Activated T-cell treated with anti-CD3 and anti-CD28 coated beads for 24 hours (primary cell): ENCODE data around the gene CHCHD6.

Source experiments
- DNase-seq: peaks from one replicate; pipeline ENCODE4 v3.0.0-alpha.2; 2020; ENCODE audit warnings: low read depth

The CHCHD6 gene

DNA sequence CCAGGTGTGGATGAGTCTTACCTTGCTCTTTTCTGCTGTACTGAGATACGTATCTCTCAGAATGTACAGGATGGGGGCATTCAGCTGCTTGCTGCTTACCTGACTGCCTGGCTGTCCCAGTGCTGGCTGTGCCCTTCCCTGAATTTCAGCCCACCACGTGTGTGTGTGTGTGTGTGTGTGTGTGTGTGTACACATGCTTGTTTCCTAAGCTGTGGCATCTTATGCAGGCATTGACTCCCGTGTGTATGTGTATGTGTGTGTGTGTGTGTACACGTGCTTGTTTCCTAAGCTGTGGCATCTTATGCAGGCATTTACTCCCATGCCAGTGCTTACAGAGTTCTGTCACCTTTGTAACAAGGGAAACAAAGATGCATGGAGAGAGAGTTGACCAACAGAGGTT lies 218.4 kb downstream of the CHCHD6 start:
- DNase-seq, result no peak

DNA sequence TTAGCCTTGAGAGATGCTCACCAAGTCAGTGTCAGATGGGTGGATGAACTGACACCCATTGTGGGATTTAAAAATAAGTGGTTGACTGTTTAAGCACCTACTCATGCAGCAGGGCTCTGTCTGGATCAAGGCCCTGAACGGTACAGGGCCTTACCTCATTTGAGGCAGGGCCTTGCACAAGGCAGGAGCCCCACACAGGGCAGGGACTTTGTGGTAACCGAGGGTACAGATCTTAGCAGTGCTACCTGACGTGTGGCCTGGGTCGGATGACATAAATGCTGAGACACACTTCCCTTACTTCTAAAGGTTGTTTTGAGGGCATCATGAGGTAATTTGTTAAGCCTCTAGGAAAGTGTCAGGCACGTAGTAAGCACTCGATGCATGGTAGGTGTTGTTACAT lies 219.4 kb downstream of the CHCHD6 start:
- DNase-seq, result no peak

DNA sequence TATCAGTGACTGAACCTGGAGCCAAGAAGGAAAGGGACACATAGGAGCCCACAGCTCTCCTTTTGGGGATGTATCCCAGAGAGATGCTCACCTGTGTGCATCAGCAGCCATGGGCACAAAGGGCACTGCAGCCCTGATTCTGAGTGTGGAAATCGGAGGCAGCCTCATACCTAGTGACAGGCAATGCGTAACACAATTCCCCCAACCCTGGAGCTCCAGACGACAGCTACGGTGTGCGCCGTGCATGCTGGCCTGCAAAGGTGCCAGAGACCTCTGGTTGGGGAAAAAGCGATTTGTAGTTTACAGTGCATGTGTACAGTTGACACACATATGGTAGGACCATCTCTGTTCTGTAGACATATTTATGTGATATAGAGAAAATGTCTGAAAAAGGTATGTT lies 219.9 kb downstream of the CHCHD6 start:
- DNase-seq, result no peak

DNA sequence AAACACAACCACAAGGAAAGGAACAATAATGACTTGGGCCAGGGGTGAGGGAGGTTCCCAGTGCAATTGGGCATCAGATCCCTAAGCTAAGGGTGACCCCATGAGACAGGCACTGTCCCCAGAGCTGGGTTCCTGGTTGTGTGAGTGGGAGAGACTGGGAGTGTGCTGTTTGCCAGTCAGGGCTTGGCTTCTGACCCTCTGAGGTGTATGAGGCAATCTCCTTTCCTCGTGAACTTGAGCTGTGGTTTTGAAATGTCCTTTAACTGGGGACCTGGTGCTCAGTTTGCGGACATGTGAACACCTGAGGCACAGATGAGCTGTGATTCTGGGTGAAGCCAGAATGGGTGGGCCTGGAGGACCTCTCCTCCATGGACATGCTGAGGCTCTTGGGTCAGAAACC lies 220.4 kb downstream of the CHCHD6 start:
- no peak for DNase-seq

DNA sequence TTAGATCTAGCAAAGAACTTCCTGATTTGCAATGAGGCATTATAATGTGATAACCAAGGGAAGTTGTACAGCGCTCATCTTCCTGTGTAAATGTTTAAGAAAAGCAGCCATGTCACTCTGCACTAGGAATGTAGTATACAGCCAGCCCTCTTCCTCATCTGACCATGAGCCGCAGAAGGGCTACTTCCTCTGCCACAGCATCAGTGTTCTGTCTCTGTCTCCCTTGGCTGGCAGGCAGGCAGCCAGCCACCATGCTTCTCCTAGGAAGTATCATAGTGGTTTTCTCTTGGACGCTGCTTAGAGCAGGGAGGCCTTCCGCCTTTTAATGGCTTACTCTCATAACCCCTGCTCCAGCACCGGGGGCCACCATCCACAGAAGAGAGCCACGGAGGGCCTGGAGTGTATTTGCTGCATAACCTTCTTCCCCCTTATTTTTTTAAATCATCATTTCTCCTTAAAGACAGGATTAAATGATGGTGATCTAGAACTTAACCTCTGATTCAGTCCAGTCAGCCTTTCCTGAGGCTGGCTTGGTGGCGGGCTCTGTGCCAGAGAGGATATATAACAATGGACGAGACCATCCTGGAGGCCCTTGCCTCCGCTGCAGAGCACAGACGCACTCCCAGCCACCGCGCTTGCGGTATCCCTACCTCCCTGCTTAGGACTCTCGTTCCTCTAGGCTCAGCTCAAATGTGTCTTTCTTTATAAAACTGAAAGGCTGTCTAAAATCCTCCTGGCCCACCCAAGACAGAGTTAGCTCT lies 221.6 kb downstream of the CHCHD6 start:
- no peak for DNase-seq

DNA sequence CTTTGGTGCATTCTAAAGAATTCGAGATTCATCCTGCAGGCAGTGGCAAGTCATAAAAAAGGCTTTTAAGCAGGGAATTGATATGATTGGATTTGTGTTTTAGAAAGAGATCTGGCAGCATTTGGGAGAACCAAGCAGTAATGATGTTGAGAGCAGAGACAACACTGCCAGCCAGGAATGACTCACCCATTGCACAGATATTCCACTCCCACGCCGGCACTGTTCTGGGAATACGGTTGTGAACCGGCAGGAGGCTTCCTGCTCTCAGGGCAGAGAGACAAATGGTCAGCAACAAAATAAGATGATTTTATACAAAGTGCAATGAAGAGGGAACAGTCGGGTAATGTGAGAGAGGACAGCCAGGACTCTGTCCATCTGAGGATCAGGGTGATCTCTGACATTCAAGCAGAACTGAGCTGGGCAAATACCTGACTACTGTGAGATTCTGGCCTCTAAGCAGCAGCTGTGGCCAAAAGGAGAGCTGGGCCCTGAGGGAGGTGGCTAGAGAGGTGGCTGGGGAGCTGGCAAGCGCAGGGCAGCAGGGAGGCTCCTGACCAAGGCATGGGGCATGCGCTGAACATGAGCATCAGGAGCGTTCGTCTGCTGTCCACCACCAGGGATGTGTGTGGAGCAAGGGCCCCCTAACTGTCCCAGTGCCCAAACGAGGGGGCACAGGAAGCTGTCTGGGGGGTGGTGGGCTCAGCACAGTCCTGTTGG lies 222.8 kb downstream of the CHCHD6 start:
- DNase-seq, result no peak

DNA sequence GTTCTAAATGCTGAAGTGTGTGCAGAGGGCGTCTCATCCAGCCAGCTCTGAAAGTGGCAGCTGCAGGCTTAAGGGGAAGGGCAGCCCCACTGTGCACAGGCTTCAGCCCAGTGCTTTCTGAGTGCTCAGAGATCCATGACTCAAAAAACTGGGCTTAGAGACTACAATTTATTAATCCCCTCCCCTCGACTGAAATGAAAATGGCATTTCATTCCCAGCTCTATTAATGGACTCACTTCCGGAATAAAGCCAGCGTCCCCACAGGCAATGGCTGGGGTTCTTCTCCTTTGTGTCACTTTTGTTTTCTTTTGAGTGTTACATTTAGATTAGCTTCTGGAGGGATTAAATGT lies 223.3 kb downstream of the CHCHD6 start:
- no peak for DNase-seq

DNA sequence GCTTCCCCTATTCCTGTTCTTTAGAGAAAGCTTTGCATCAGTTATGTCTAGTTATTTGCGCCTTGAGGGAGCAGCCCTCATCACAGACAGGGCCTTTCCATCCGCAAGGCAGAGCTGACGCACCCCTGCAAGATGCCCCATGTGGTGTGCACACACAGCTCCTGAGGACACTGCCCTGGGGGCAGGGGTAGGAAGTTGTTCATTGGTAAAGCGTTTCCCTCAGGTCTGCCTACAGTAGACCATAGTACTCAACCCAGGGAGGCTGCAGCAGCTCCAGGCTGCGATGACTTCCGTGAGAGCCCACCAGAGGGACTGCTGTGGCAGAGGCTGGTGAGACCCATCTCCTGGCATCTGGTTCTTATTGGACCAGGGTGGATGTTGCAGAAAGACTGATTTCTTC lies 223.8 kb downstream of the CHCHD6 start:
- no peak for DNase-seq

DNA sequence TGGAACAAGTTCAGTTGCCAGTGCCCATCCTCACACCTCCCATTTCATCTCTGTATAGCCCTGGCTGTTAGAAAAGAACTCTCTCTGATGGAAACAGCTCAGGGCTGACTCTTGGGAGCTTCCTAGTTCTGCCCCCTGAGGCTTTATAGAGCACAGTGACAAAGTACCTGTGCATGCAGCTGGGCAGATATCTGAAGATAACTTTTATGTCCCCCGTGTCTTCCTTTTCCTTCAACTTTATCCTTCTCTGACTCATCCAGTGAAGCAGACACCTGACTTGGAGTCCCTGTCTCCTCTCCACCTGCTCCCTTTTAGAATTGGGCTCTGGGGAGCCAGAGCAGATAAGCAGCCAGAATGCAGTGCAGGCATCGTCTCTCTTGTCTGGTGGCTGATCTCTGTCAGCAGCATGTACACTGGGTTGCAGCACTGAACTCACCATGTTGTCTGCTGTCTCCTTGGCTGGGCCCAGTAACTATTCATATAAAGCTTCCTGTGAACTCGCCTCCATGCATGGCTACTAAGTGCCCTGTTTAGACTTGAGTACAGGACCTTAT lies 225.0 kb downstream of the CHCHD6 start:
- no peak for DNase-seq

DNA sequence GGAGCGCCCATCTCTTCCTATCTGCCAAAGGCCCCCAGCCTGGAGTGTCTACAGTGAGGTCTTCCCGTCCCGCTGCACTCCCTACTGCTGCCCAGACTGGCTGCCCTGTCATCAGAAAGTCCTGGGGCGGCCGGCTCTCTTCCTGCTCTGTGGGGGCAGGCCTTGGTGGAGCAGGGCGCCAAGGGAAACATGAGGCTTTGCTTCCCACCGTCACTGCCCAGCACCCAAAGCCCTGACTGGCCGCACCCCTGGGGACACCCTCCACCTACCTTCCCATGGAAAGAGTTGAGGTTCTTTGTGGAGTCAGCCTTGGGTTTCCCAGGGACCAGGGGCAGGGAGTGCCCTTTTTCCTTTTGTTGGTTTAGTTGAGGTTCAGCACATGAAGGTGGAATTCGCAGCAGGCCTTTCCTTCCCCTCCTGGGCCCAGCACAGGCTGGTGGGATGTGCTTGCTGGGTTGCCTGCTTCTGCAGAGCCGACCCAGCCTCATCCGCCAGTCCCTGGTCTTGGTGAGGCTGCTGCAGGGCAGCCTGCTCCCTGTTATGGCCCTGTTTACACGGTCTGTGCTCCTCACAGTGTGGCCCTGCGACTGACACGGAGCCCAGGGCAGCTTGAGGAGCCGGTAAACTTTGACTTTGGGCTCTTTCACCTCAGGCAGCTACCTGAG lies 227.0 kb downstream of the CHCHD6 start:
- no peak for DNase-seq

DNA sequence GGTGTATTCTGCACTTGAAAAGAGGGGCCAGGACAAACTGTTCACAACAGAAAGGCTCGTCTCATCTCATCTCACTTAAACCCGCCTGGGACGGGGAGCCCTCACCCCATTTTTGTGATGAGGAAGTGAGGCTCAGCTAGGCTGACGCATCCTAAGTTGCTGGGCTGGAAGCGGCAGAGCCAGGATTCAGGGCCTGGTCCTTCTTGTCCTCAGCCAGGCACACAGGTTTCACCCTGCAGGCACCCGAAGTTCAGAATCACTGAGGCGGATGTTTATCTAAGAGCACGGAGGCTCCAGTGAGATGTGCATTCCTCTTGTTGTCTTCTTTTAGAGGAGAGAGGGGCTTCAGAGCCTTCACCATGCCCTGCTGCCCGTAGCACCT lies 227.8 kb downstream of the CHCHD6 start:
- no peak for DNase-seq

DNA sequence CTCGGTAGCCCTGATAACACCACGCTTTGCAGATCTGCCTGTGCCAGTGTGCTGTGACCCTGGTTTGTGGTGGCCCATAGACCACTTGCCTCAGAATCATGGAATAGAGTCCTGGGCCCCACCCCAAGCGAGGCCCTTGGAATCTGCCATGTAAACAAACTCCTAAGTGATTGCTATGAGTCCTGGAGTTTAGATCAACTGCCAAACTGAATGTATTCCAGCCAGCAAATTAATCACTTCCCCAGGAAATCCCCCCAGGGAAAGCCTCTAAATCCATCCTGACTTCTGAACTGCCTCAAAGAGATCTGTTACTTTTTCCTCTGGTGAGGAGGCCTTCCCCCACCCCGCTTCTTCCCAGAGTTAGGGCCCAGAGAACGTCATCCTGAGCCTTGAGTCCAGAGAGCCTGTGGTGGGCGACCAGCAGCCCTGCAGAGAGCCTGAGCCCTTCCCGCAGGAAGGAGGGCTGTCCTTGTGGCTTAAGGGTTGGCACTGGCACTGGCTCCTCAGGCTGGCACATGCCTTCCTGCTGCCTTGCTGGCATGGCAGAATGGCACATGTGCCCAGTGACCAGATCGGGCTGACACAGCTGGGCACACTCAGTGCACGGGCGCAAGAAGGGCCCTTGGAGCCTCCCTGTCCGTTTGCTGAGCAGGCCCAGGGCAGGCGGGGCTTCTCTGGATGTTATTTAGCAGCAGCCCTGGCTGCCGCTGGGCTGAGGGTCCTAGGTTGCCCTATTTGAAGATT lies 228.3 kb downstream of the CHCHD6 start:
- DNase-seq, result no peak

DNA sequence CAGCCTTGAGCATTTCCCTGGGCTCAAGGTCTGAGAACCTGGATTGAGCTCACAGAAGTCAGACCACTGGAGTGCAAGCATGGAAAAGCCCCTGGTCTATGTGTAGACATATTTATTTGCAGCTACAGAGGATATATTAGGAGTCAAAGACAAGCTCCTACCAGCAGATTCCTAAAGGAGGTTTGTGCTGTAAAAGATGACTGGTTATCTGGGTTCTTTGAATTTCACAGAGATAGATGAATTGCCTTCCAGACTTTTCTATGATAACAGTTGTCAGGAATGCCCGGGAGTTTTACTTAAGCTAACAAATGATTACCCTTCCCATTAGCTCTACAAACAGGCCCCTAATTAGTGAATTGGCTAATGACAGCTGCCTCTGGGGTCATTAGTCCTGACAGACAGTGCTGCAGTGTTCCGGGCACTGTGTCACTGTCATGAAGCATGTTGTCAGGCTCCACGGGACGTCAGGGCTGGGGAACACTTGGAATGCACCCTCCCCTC lies 230.0 kb downstream of the CHCHD6 start:
- DNase-seq, result no peak

DNA sequence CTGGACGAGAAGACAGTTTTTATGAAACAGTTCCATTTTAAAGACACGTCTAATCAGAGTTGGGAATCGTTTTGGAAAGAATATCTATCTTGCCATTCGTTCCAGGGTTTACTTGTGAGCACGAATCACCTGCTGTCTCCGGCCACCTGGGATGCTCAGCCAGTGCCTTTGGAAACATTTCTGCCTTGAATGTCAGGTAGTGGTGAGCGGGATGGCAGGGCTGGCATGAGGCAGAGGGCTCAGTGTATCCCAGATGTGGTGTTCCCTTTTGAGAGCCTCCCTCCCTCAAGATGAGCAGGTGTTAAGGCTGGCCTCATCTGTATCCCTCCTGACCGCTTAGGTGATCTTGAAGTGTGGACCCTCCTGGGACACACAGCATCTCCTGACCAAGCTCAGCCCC lies 231.0 kb downstream of the CHCHD6 start:
- no peak for DNase-seq

DNA sequence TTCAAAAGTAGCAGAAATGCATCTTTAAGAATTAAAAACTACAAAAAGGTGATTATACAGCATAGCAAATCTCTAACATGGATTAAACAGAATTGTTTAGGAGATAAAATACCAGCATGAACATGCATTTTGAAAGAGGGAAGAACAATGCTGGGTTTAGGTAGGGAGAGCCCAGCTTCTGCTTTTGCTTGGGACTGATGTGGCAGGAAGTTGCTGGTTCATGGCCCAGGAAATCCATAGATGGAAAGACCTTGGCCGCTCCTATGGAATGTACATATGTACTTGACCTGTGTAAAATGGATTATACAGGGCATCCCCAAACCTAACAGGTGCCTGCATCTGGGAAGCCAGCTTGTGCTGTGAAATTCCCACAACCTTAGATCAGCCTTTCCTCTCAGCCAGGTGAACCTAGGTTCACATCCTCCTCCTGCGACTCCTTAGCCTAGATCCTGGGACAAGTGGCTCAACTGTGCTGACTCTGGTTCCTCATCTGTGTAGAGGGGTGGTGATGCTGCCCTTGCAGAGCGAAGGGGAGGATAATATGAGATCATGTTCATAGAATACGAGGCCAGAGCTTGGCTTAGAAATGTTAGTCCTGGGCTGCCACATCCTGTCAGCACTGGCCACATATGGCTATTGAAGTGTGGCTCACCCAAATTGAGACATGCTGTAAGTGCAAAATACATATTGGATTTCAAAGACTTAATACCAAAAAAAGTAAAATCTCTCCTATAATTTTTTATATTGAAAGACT lies 231.9 kb downstream of the CHCHD6 start:
- DNase-seq, result no peak

DNA sequence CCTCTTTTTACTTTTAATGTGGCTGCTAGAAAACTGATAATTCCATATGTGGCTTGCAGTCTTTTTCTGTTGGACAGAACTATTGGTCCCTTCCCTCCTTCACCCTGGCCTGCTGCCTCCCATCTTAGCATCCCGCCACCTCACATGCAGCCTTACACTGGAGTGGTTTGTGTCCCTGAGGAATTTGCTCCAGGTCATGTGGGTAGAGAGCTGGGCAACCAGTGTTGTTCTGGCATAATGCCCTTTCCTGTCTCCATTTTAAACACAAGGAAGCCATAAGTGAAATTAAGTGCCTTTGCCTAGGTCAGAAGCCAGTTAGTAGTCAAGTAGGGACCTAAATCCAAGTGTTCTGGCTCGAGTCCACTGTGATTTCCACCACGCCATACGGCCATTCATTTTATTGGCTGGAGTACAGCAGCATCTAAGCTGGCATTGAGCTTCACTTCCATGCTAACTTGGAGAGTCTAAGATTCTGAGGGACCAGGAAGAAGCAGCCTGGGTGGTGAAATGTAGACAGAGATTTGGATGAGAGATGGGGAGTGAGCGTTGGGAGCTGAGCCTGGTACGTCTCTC lies 232.9 kb downstream of the CHCHD6 start:
- DNase-seq, result no peak

DNA sequence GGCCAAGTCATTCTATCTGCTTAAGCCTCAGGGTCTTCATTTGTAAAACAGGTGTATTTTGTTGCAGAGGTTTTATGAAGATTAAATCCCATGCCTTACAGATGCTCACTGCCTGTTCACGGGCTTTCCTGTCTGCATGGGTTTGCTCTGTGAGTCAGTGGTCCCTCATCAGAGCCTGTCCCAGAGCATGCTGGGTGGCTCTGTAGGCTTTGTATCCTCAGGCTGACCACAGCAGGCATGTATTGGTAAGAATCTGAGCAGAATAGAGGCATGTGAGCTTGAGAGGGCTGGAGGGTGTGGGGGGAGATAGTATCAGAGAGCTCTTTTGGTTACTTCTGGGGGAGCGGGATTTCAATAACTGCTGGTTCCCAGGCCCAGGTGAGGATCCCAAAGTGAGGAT lies 233.5 kb downstream of the CHCHD6 start:
- DNase-seq, result no peak

DNA sequence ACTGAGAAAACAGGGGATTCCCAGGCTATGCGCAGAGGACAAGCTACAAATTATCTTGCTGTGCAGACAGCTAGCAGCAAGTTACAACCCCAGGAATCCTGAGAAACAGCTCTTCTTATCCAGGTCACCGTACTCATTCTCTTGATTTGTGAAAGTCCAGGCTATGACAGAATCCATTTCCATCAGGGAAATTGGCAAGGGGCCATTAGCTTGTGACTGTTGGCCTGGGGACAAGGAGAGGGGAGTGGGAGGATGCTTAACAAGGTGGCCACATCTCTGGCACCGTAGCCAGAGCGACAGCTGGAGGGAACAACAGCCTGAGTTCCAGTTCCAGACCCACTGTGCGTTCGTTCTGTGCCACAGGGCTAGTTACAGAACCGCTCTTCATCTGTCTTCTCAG lies 233.9 kb downstream of the CHCHD6 start:
- no peak for DNase-seq

DNA sequence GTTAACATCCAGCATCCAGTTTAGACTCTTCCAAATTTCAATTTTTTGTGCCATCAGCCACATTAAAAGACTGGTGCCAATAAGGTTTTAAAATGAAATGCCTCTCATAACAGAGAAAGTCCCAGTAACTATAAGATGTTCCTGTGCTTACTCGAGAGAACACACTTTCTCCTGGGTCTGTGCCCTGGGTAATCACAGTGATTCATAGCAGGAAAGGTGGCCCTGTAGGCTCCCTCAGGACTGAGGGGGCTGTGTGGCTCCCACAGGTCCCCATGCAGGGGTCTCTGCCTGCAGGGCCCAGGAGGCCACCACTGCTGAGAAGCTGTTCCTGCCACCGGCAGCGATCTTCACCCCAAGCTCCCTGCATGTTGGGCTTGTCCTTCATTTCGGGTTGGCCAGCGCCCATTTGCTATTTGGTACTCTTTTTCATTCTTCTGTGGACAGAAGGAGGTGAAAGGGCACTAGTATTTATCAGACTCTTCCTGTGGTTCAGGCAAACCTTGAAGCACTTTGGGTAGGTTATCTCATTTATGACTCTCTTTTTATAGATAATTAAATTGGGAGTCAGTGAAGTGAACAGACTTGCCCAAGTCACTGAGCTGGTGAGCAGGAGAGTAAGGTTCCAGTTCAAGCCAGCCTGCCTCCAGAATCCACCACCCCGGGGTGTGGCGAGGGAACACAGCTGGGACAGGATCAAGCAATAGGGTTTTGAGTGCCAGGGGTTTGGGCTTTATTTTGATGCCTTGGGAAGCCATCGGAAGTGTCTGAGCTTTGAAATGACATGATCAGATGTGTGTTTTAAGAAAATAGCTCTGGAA lies 234.7 kb downstream of the CHCHD6 start:
- DNase-seq, result no peak

DNA sequence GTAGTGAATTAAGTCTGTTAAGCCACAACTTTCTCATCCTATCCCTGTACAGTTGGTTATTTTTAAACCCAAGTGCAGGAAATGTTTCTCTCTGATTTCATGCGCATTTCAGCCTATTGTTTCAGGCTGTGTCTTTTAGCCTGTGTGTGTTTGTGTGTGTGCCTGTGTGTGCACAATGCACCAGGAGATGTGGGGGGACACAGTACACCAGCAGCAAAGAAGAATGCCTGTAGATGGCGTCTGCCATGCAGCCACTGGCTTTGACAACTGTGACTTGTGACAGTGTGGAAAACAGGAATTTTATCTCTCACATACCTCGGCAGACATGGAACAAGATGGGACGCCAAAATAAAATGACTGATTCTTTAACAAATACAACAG lies 235.3 kb downstream of the CHCHD6 start:
- no peak for DNase-seq
